AG10803 (cell line): Measurements from ENCODE around the gene VPS35L.

Experiments used
- DNase-seq: peaks from one replicate; pipeline ENCODE4 v3.0.0; 2010; ENCODE audit warnings: low read depth
- H3K4me3 ChIP-seq: 2 replicates; pipeline ENCODE4 v1.5.1; 2011; ENCODE audit warnings: mild to moderate bottlenecking, low read length, control low read depth
- CTCF ChIP-seq: conservative IDR thresholded peaks from 2 replicates; pipeline ENCODE4 v1.5.1; 2011; ENCODE audit warnings: mild to moderate bottlenecking, low read length, control low read depth, inconsistent platforms

VPS35L gene

GRCh38 chr16:19555186-19555937, at the start of gene VPS35L:
VPS35L (plus strand) TSS chr16:19555703; CDS start chr16:19555730, 27 bp downstream.
- TF ChIP-seq CTCF: peak; percentile 70
- DNase-seq: peak; percentile 98
- peak within 1 kb of the TSS; percentile 94 for H3K4me3 ChIP-seq

GRCh38 chr16:19506965-19507364, 48.5 kb upstream of the VPS35L start:
- TF ChIP-seq CTCF: no peak
- DNase-seq: no peak
- no peak overlapping the region for H3K4me3 ChIP-seq

GRCh38 chr16:19507867-19508266, 47.6 kb upstream of the VPS35L start:
- no peak overlapping the region for H3K4me3 ChIP-seq
- no peak for DNase-seq
- TF ChIP-seq CTCF: no peak

- no peak for DNase-seq
- no peak overlapping the region for H3K4me3 ChIP-seq
- no peak for TF ChIP-seq CTCF
These were observed 43.2 kb upstream of the VPS35L start for GRCh38 chr16:19512297-19512696.

- no peak for TF ChIP-seq CTCF
- H3K4me3 ChIP-seq: no peak overlapping the region
These were observed 42.0 kb upstream of the VPS35L start for GRCh38 chr16:19513377-19514053.

GRCh38 chr16:19515757-19516156, 39.7 kb upstream of the VPS35L start:
- H3K4me3 ChIP-seq: no peak overlapping the region
- TF ChIP-seq CTCF: no peak
- no peak for DNase-seq

More at GRCh38 chr16:19513377-19514053, 42.0 kb upstream of the VPS35L start:
- peak; percentile 25 for DNase-seq
